HCT116 (cell line): Measurements from ENCODE around the gene KIF26B. TPM values are rescaled to one million over a fixed set of nuclear protein-coding genes. Genes with fewer than 3 reads are reported as not detected.

Experiments used
- ATAC-seq: fragments of 200-7000 bp; cut with Tn5 transposase; 2 replicates; pipeline ENCODE4 v1.9.1; 2020; ENCODE audit warnings: mild to moderate bottlenecking, moderate library complexity
- BruUV-seq: library from RNA; stranded (reverse); fragments of 400-500 nt; replicated peaks from 2 replicates; lab custom pipeline; 2021; lab: Mats Ljungman, UMichigan
- CTCF ChIA-PET: fragments of 300-600 bp; sonication (Branson Sonifier 250); formaldehyde crosslinking; loops from one replicate; lab custom pipeline; 2021; ENCODE audit warnings: antibody characterized with exemption; lab: Charles Lee
- POLR2A ChIA-PET: fragments of 300-600, 350-600 bp; sonication (Branson Sonifier 250); formaldehyde crosslinking; loops from one replicate; lab custom pipeline; 2021; ENCODE audit warnings: antibody characterized with exemption; lab: Charles Lee
- RAD21 ChIA-PET, 2 experiments: fragments of 300-600 bp; sonication (Branson Sonifier 250); formaldehyde crosslinking; loops; one replicate each; lab custom pipeline; 2023; ENCODE audit warnings: low total read pairs in 2 of 2; ENCODE audit not compliant: uncharacterized antibody in 2 of 2, unreplicated experiment in 2 of 2, low non-redundant PET in 1 of 2; lab: Charles Lee
- DNase-seq: peaks from one replicate; pipeline ENCODE4 v3.0.0-alpha.2; 2010; ENCODE audit warnings: low read depth, low spot score
- H2AFZ ChIP-seq: fragments of 200-600 bp; shearing (Covaris generic), sonication (generic); 2 replicates; pipeline ENCODE4 v1.6.1; 2017; ENCODE audit warnings: low read depth, mixed run types, mixed read lengths, antibody characterized with exemption, low read length; ENCODE audit not compliant: poor library complexity, severe bottlenecking
- H3K27ac ChIP-seq: 2 replicates; pipeline ENCODE4 v1.5.1; 2012; ENCODE audit warnings: low read depth, low read length
- H3K27me3 ChIP-seq: fragments of 200-600 bp; sonication (generic); 2 replicates; pipeline ENCODE4 v1.6.1; 2016; ENCODE audit warnings: mixed run types, low read length, mixed read lengths; ENCODE audit not compliant: insufficient read depth
- H3K36me3 ChIP-seq, 2 experiments: fragments of 200-500 bp in 1 of 2; fragments of 200-600 bp in 1 of 2; sonication (Bioruptor generic) in 1 of 2; sonication (generic) in 1 of 2; 2 replicates each; pipeline versions ENCODE4 v1.5.1 to v1.6.1; 2014 to 2016; ENCODE audit warnings: low read length in 2 of 2, inconsistent platforms in 1 of 2, mixed read lengths in 1 of 2, mixed run types in 1 of 2; ENCODE audit not compliant: insufficient read depth in 2 of 2, control insufficient read depth in 1 of 2
- H3K4me1 ChIP-seq, 2 experiments: fragments of 200-600 bp in 1 of 2; sonication (generic) in 1 of 2; 2 replicates each; pipeline versions ENCODE4 v1.5.1 to v1.6.1; 2012 to 2017; ENCODE audit warnings: low read length in 2 of 2, inconsistent platforms in 1 of 2, mild to moderate bottlenecking in 1 of 2, mixed read lengths in 1 of 2, mixed run types in 1 of 2, moderate library complexity in 1 of 2; ENCODE audit not compliant: insufficient read depth in 2 of 2, control insufficient read depth in 1 of 2
- H3K4me2 ChIP-seq: fragments of 200-600 bp; sonication (generic); 2 replicates; pipeline ENCODE4 v1.6.1; 2017; ENCODE audit warnings: mixed run types, low read length, mixed read lengths
- H3K4me3 ChIP-seq, 2 experiments: fragments of 200-600 bp in 1 of 2; sonication (generic) in 1 of 2; replicated peaks in 1 of 2; 2 replicates each; pipeline ENCODE4 v1.5.1; 2011 to 2016; ENCODE audit warnings: low read length in 2 of 2, control low read depth in 1 of 2, low read depth in 1 of 2, mild to moderate bottlenecking in 1 of 2, mixed read lengths in 1 of 2, mixed run types in 1 of 2
- H3K79me2 ChIP-seq: fragments of 200-600 bp; sonication (generic); 2 replicates; pipeline ENCODE4 v1.6.1; 2017; ENCODE audit warnings: mild to moderate bottlenecking, mixed run types, low read length, moderate library complexity, mixed read lengths; ENCODE audit not compliant: insufficient read depth
- H3K9ac ChIP-seq: fragments of 200-600 bp; sonication (generic); 2 replicates; pipeline ENCODE4 v1.6.1; 2016; ENCODE audit warnings: low read length, mixed read lengths
- H3K9me2 ChIP-seq: fragments of 200-600 bp; sonication (generic), shearing (Covaris generic); 2 replicates; pipeline ENCODE4 v1.6.1; 2017; ENCODE audit warnings: mixed run types, mild to moderate bottlenecking, moderate library complexity; ENCODE audit not compliant: insufficient read depth
- H3K9me3 ChIP-seq, 2 experiments: fragments of 200-500 bp in 1 of 2; fragments of 200-600 bp in 1 of 2; sonication (Bioruptor generic) in 1 of 2; sonication (generic) in 1 of 2; 2 replicates each; pipeline ENCODE4 v1.6.1; 2014 to 2017; ENCODE audit warnings: low read length in 2 of 2, mixed read lengths in 2 of 2, inconsistent platforms in 1 of 2, low read depth in 1 of 2, mild to moderate bottlenecking in 1 of 2, mixed run types in 1 of 2, moderate library complexity in 1 of 2; ENCODE audit not compliant: control insufficient read depth in 1 of 2, insufficient read depth in 1 of 2
- H4K20me1 ChIP-seq: fragments of 200-600 bp; sonication (generic), shearing (Covaris generic); 2 replicates; pipeline ENCODE4 v1.6.1; 2017; ENCODE audit warnings: mixed run types, mild to moderate bottlenecking, moderate library complexity; ENCODE audit not compliant: insufficient read depth
- CBX3 ChIP-seq: IDR thresholded peaks from 2 replicates; pipeline ENCODE4 v1.6.1; 2012; ENCODE audit warnings: low read depth
- ELF1 ChIP-seq: IDR thresholded peaks from 2 replicates; pipeline ENCODE4 v1.6.1; 2012; ENCODE audit warnings: low read depth, borderline replicate concordance
- EZH2phosphoT487 ChIP-seq: fragments of 200-600 bp; IDR thresholded peaks from 2 replicates; pipeline ENCODE4 v1.6.1; 2018; ENCODE audit warnings: antibody characterized with exemption, borderline replicate concordance
- FOSL1 ChIP-seq: IDR thresholded peaks from 2 replicates; pipeline ENCODE4 v1.6.1; 2012; ENCODE audit warnings: low read depth
- POLR2A ChIP-seq: IDR thresholded peaks from 2 replicates; pipeline ENCODE4 v1.7.0; 2011; ENCODE audit warnings: borderline replicate concordance; ENCODE audit not compliant: insufficient read depth, insufficient read length; ENCODE audit errors: extremely low read depth
- POLR2AphosphoS5 ChIP-seq: IDR thresholded peaks from 2 replicates; pipeline ENCODE4 v1.6.1; 2011; ENCODE audit warnings: mild to moderate bottlenecking, low read depth, low read length, moderate library complexity
- RAD21 ChIP-seq: IDR thresholded peaks from 2 replicates; pipeline ENCODE4 v1.6.1; 2012; ENCODE audit warnings: low read depth, mild to moderate bottlenecking
- SP1 ChIP-seq: IDR thresholded peaks from 2 replicates; pipeline ENCODE4 v1.6.1; 2012; ENCODE audit warnings: low read depth
- SRF ChIP-seq: IDR thresholded peaks from 2 replicates; pipeline ENCODE4 v1.6.1; 2012; ENCODE audit warnings: low read depth
- ZFX ChIP-seq: fragments of 450-650 bp; IDR thresholded peaks from 2 replicates; pipeline ENCODE4 v1.6.1; 2017
- intact Hi-C: fragments of 100-400 bp; cut with micrococcal nuclease; formaldehyde crosslinking; loops from 2 replicates; pipeline ENCODE4 v1.10.0; 2022
- total RNA-seq: library from RNA; stranded (reverse); gene quantifications from one replicate; pipeline ENCODE4 v1.2.1, GENCODE V29; 2021; ENCODE audit not compliant: unreplicated experiment
- TF ChIP-seq, protein P1 (sequence below): IDR thresholded peaks from 2 replicates; pipeline ENCODE4 v1.6.1; 2012; ENCODE audit warnings: low read depth
- TF ChIP-seq, protein P2 (sequence below): IDR thresholded peaks from 2 replicates; pipeline ENCODE4 v1.6.1; 2012
- TF ChIP-seq, protein P3 (sequence below), 3 experiments: fragments of 200-600 bp in 1 of 3; sonication (generic) in 1 of 3; IDR thresholded peaks in 2 of 3; conservative IDR thresholded peaks in 1 of 3; 2 replicates each; pipeline ENCODE4 v1.5.1; 2012 to 2017; ENCODE audit warnings: low read depth in 2 of 3, low read length in 2 of 3, antibody characterized with exemption in 1 of 3, borderline replicate concordance in 1 of 3, control low read depth in 1 of 3, mild to moderate bottlenecking in 1 of 3, mixed read lengths in 1 of 3, mixed run types in 1 of 3, moderate library complexity in 1 of 3; ENCODE audit not compliant: insufficient read depth in 1 of 3

KIF26B gene
- total RNA-seq, 1 experiment from 2014 or later: 0.49 TPM

DNA sequence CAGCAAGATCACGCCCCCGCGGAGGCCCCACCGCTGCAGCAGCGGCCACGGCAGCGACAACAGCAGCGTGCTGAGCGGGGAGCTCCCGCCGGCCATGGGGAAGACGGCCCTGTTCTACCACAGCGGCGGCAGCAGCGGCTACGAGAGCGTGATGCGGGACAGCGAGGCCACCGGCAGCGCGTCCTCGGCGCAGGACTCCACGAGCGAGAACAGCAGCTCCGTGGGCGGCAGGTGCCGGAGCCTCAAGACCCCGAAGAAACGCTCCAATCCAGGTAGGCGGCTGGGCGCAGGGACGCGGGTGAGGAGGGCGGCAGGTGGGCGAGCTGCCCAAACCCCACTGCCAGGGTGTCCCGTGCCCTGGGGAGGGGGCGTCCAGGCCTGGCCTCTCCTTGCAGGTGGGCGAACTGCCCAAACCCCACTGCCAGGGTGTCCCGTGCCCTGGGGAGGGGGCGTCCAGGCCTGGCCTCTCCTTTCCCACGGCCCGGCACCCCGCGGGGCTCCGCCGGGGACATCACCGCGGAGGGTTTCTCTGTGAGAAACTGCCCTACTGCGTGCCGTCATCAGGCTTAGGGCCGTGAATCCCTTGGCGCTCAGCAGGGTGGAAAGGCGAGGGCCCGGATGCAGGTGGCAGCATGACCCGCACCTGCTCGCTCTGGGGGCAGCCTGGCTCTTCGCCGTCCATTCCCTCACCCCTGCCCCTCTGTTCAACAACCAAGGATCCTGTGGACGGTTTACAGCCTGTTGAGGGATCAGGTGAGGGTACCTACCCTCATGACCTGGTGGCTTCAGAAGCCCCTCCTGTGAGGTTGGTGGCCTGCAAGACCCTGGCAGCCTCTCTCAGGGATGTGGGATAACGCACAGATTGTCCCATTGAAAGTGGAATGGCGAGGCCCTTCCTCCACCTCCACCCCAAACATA lies 534.0 kb downstream of the KIF26B start:
- BruUV-seq: no TSS peak
- no peak overlapping the region for H3K4me2 ChIP-seq
- intact Hi-C loops: no loop called here
- TF ChIP-seq ELF1 (no peak), CBX3 (no peak), EZH2phosphoT487 (no peak), SP1 (no peak), POLR2A (no peak), POLR2AphosphoS5 (no peak), ZFX (no peak), SRF (no peak), FOSL1 (no peak), RAD21 (no peak)
- TF ChIP-seq, protein P1, sequence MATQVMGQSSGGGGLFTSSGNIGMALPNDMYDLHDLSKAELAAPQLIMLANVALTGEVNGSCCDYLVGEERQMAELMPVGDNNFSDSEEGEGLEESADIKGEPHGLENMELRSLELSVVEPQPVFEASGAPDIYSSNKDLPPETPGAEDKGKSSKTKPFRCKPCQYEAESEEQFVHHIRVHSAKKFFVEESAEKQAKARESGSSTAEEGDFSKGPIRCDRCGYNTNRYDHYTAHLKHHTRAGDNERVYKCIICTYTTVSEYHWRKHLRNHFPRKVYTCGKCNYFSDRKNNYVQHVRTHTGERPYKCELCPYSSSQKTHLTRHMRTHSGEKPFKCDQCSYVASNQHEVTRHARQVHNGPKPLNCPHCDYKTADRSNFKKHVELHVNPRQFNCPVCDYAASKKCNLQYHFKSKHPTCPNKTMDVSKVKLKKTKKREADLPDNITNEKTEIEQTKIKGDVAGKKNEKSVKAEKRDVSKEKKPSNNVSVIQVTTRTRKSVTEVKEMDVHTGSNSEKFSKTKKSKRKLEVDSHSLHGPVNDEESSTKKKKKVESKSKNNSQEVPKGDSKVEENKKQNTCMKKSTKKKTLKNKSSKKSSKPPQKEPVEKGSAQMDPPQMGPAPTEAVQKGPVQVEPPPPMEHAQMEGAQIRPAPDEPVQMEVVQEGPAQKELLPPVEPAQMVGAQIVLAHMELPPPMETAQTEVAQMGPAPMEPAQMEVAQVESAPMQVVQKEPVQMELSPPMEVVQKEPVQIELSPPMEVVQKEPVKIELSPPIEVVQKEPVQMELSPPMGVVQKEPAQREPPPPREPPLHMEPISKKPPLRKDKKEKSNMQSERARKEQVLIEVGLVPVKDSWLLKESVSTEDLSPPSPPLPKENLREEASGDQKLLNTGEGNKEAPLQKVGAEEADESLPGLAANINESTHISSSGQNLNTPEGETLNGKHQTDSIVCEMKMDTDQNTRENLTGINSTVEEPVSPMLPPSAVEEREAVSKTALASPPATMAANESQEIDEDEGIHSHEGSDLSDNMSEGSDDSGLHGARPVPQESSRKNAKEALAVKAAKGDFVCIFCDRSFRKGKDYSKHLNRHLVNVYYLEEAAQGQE: no peak
- TF ChIP-seq, protein P2, sequence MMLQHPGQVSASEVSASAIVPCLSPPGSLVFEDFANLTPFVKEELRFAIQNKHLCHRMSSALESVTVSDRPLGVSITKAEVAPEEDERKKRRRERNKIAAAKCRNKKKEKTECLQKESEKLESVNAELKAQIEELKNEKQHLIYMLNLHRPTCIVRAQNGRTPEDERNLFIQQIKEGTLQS: no peak
- TF ChIP-seq, protein P3, sequence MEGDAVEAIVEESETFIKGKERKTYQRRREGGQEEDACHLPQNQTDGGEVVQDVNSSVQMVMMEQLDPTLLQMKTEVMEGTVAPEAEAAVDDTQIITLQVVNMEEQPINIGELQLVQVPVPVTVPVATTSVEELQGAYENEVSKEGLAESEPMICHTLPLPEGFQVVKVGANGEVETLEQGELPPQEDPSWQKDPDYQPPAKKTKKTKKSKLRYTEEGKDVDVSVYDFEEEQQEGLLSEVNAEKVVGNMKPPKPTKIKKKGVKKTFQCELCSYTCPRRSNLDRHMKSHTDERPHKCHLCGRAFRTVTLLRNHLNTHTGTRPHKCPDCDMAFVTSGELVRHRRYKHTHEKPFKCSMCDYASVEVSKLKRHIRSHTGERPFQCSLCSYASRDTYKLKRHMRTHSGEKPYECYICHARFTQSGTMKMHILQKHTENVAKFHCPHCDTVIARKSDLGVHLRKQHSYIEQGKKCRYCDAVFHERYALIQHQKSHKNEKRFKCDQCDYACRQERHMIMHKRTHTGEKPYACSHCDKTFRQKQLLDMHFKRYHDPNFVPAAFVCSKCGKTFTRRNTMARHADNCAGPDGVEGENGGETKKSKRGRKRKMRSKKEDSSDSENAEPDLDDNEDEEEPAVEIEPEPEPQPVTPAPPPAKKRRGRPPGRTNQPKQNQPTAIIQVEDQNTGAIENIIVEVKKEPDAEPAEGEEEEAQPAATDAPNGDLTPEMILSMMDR (IDR thresholded peaks at IDR 0.05 in 2 of 3, conservative IDR thresholded peaks at IDR 0.05 in 1 of 3; ENCODE audit: borderline replicate concordance in 1 of 3, insufficient read depth in 1 of 3, low read depth in 2 of 3, low read length in 2 of 3): no peak
- H3K9me3 ChIP-seq: no peaks in the 10 kb centered on the region
- ATAC-seq (no peak), DNase-seq (no peak)
- 0 out of 2 replicates have a peak, but pooled peaks cover 5% of the 10 kb centered on the region for H3K27me3 ChIP-seq
- no peaks in the 10 kb centered on the region for H3K36me3 ChIP-seq
- ChIA-PET CTCF (no interaction called here), RAD21 (no interaction called here), POLR2A (no interaction called here)
- H3K27ac ChIP-seq: no peak overlapping the region
- H3K79me2 ChIP-seq: no peaks in the 10 kb centered on the region
- no peaks in the 10 kb centered on the region for H4K20me1 ChIP-seq
- H3K9me2 ChIP-seq: no peaks in the 10 kb centered on the region
- H2AFZ ChIP-seq: no peak overlapping the region
- H3K4me3 ChIP-seq: no peak overlapping the region
- no peaks in the 10 kb centered on the region for H3K4me1 ChIP-seq
- no peak overlapping the region for H3K9ac ChIP-seq
